HL-60 (cell line): ENCODE data around the gene PERM1.

Source experiments
- DNase-seq, 2 experiments: peaks; one replicate each; pipeline ENCODE4 v3.0.0-alpha.2; 2010 to 2020; ENCODE audit warnings: low read depth in 1 of 2, low spot score in 1 of 2
- H3K27ac ChIP-seq: fragments of 250-450 bp; sonication (Bioruptor Pico); replicated peaks from 2 replicates; pipeline ENCODE4 v1.5.1; 2020; ENCODE audit warnings: mild to moderate bottlenecking, moderate library complexity
- H3K27me3 ChIP-seq: fragments of 250-450 bp; sonication (Bioruptor Pico); 2 replicates; pipeline ENCODE4 v1.5.1; 2021; ENCODE audit warnings: mild to moderate bottlenecking, moderate library complexity; ENCODE audit not compliant: insufficient read depth, poor library complexity, severe bottlenecking
- H3K4me3 ChIP-seq: replicated peaks from 2 replicates; pipeline ENCODE4 v1.5.1; 2011; ENCODE audit warnings: mild to moderate bottlenecking, control low read depth, low read length; ENCODE audit not compliant: insufficient read depth
- CTCF ChIP-seq: IDR thresholded peaks from one replicate; pipeline ENCODE4 v1.5.1; 2011; ENCODE audit warnings: low read length, control low read depth, inconsistent platforms; ENCODE audit not compliant: insufficient read depth
- GABPA ChIP-seq: IDR thresholded peaks from 2 replicates; pipeline ENCODE4 v1.6.1; 2012; ENCODE audit warnings: low read depth
- POLR2AphosphoS5 ChIP-seq: IDR thresholded peaks from 2 replicates; pipeline ENCODE4 v1.6.1; 2012; ENCODE audit warnings: low read depth
- REST ChIP-seq: IDR thresholded peaks from 2 replicates; pipeline ENCODE4 v1.6.1; 2012; ENCODE audit warnings: low read depth; ENCODE audit not compliant: insufficient replicate concordance
- SPI1 ChIP-seq: IDR thresholded peaks from 2 replicates; pipeline ENCODE4 v1.6.1; 2012; ENCODE audit warnings: low read depth, mild to moderate bottlenecking, borderline replicate concordance

PERM1 gene

GRCh38 chr1:1004420-1004779, 22.5 kb upstream of the PERM1 start:
- H3K27me3 ChIP-seq = peaks cover 35% of the 10 kb centered on the region
- H3K4me3 ChIP-seq = no peak overlapping the region
- no peak overlapping the region for H3K27ac ChIP-seq
- DNase-seq = no peak
- TF ChIP-seq CTCF (no peak), REST (no peak), POLR2AphosphoS5 (no peak), GABPA (no peak), SPI1 (no peak)

GRCh38 chr1:1003618-1004419, 21.9 kb upstream of the PERM1 start:
- Histone ChIP-seq H3K4me3 (no peak overlapping the region), H3K27ac (no peak overlapping the region), H3K27me3 (peaks cover 38% of the 10 kb centered on the region)
- TF ChIP-seq REST (no peak), POLR2AphosphoS5 (no peak), GABPA (no peak), CTCF (no peak), SPI1 (no peak)
- DNase-seq = no peak

GRCh38 chr1:1001057-1001783, 19.3 kb upstream of the PERM1 start:
- no peak overlapping the region for H3K27ac ChIP-seq
- DNase-seq = no peak
- no peak overlapping the region for H3K4me3 ChIP-seq
- peaks cover 56% of the 10 kb centered on the region for H3K27me3 ChIP-seq
- TF ChIP-seq GABPA (no peak), SPI1 (no peak)

- H3K27ac ChIP-seq = no peak overlapping the region
- H3K27me3 ChIP-seq = peaks cover 57% of the 10 kb centered on the region
Measured at GRCh38 chr1:1000357-1001056, 18.6 kb upstream of the PERM1 start.

More at GRCh38 chr1:1000357-1001056, 18.6 kb upstream of the PERM1 start:
- peak; percentile 13 to 57 for DNase-seq
- TF ChIP-seq POLR2AphosphoS5 = no peak
- no peak for TF ChIP-seq REST
- TF ChIP-seq SPI1 = no peak
- TF ChIP-seq CTCF = no peak
- TF ChIP-seq GABPA = no peak
- peak overlapping the region; percentile 30 for H3K4me3 ChIP-seq
